PC-3 (cell line): Measurements from ENCODE around the gene SLC16A7. TPM values are rescaled to one million over a fixed set of nuclear protein-coding genes. Genes with fewer than 3 reads are reported as not detected.

Source experiments
- ATAC-seq: fragments of 200-7000 bp; cut with Tn5 transposase; 2 replicates; pipeline ENCODE4 v1.9.1; 2020; ENCODE audit warnings: mild to moderate bottlenecking, moderate library complexity
- BruUV-seq: library from RNA; stranded (reverse); fragments of 400-500 nt; replicated peaks from 2 replicates; lab custom pipeline; 2021; lab: Mats Ljungman, UMichigan
- CTCF ChIA-PET: fragments of 300-600 bp; sonication (Branson Sonifier 250); formaldehyde crosslinking; loops from one replicate; lab custom pipeline; 2022; ENCODE audit warnings: antibody characterized with exemption; lab: Charles Lee
- POLR2A ChIA-PET: fragments of 300-600 bp; sonication (Branson Sonifier 250); formaldehyde crosslinking; loops from one replicate; lab custom pipeline; 2022; ENCODE audit warnings: antibody characterized with exemption; ENCODE audit not compliant: unreplicated experiment; lab: Charles Lee
- DNase-seq: peaks from one replicate; pipeline ENCODE4 v3.0.0-alpha.2; 2015
- H2AFZ ChIP-seq: fragments of 300-600 bp; sonication (generic); 2 replicates; pipeline ENCODE4 v1.6.0; 2016; ENCODE audit warnings: antibody characterized with exemption, low read length
- H3F3A ChIP-seq: fragments of 300-600 bp; sonication (generic); one replicate; pipeline ENCODE4 v1.6.0; 2017; ENCODE audit warnings: antibody characterized with exemption, low read length, control low read depth, mild to moderate bottlenecking; ENCODE audit not compliant: unreplicated experiment
- H3K27ac ChIP-seq: fragments of 300-600 bp; sonication (generic); 2 replicates; pipeline ENCODE4 v1.5.1; 2016; ENCODE audit warnings: mild to moderate bottlenecking, low read length
- H3K27me3 ChIP-seq: fragments of 300-600 bp; sonication (generic); 2 replicates; pipeline ENCODE4 v1.6.1; 2016; ENCODE audit warnings: low read length, mixed read lengths
- H3K36me3 ChIP-seq: fragments of 300-600 bp; sonication (generic); 2 replicates; pipeline ENCODE4 v1.6.1; 2016; ENCODE audit warnings: low read depth, mixed run types, low read length, mixed read lengths
- H3K4me1 ChIP-seq: fragments of 300-600 bp; sonication (generic); 2 replicates; pipeline ENCODE4 v1.5.1; 2016; ENCODE audit warnings: low read length; ENCODE audit not compliant: insufficient read depth
- H3K4me2 ChIP-seq: fragments of 300-600 bp; sonication (generic); 2 replicates; pipeline ENCODE4 v1.6.0; 2016; ENCODE audit warnings: low read length
- H3K4me3 ChIP-seq: fragments of 300-600 bp; sonication (generic); 2 replicates; pipeline ENCODE4 v1.5.1; 2016; ENCODE audit warnings: mild to moderate bottlenecking, low read length, mixed read lengths
- H3K79me2 ChIP-seq: fragments of 300-600 bp; sonication (generic); 2 replicates; pipeline ENCODE4 v1.6.1; 2017; ENCODE audit warnings: low read length, mixed read lengths
- H3K9ac ChIP-seq: fragments of 300-600 bp; sonication (generic); 2 replicates; pipeline ENCODE4 v1.6.0; 2016; ENCODE audit warnings: mild to moderate bottlenecking, low read length
- H3K9me2 ChIP-seq: fragments of 300-600 bp; sonication (generic); replicated peaks from 2 replicates; pipeline ENCODE4 v1.6.1; 2016; ENCODE audit warnings: mixed run types, low read length, mixed read lengths
- H3K9me3 ChIP-seq: fragments of 300-600 bp; sonication (generic); 2 replicates; pipeline ENCODE4 v1.6.1; 2016; ENCODE audit warnings: low read length, mixed read lengths
- H4K20me1 ChIP-seq: fragments of 300-600 bp; sonication (generic); 2 replicates; pipeline ENCODE4 v1.6.1; 2016; ENCODE audit warnings: low read length, mixed read lengths
- EZH2 ChIP-seq: fragments of 300-600 bp; sonication (generic); IDR thresholded peaks from one replicate; pipeline ENCODE4 v1.6.1; 2017; ENCODE audit warnings: antibody characterized with exemption, mild to moderate bottlenecking, low read length; ENCODE audit not compliant: unreplicated experiment
- intact Hi-C: fragments of 100-400 bp; cut with micrococcal nuclease; formaldehyde crosslinking; loops from 2 replicates; pipeline ENCODE4 v1.9.0; 2023
- total RNA-seq: library from RNA; depleted of rRNA; stranded (reverse); fragments of >200 nt; gene quantifications from 2 replicates; pipeline ENCODE4 v1.2.3, GENCODE V29; 2014
- TF ChIP-seq, protein P1 (sequence below): fragments of 300-600 bp; sonication (generic); conservative IDR thresholded peaks from 2 replicates; pipeline ENCODE4 v1.5.1; 2017; ENCODE audit warnings: antibody characterized with exemption, low read depth, mild to moderate bottlenecking, low read length

The SLC16A7 gene
- total RNA-seq, 1 experiment from 2014 or later, result 11.4 TPM

DNA sequence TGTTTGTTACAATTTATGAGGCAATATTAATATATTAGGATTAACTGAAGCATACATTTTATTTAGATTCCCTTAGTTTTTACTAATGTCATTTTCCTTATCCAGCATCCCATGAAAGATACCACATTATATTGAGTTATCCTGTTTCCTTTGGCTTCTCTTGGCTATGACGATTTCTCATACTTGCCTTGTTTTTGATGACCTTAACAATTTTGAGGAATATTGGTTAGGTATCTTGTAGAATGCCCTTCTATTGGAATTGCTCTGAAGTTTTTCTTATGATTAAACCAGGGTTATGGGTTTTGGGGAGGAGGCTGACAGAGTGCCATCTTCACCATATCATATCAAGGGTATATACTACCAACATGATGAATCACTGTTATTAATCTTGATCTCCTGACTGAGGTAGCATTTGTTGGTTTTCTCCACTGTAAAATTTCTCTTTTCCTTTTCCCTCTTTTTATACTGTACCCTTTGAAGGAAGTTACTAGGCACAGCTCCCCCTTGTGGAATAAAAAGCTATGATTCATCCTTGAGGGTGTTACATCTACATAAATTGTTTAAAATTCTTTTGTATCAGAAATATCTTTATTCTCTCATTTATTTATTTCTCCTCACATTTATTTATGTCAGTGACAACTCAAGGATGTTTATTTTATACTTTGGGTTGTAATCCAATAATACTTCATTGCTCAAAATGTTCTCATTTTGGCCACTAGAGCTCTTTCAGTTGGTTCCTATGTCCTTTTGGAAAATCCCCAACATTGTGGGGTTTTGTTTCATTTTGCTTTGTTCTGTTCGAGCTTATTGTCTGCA lies 239.0 kb downstream of the SLC16A7 start:
- no TSS peak for BruUV-seq
- ATAC-seq, result peak; percentile 37; the same call in 1 of the 2 replicates
- H3K36me3 ChIP-seq, result no peaks in the 10 kb centered on the region
- H3K79me2 ChIP-seq, result no peaks in the 10 kb centered on the region
- no peak overlapping the region for H3K4me2 ChIP-seq
- ChIA-PET POLR2A (no interaction called here), CTCF (no interaction called here)
- TF ChIP-seq, protein P1, sequence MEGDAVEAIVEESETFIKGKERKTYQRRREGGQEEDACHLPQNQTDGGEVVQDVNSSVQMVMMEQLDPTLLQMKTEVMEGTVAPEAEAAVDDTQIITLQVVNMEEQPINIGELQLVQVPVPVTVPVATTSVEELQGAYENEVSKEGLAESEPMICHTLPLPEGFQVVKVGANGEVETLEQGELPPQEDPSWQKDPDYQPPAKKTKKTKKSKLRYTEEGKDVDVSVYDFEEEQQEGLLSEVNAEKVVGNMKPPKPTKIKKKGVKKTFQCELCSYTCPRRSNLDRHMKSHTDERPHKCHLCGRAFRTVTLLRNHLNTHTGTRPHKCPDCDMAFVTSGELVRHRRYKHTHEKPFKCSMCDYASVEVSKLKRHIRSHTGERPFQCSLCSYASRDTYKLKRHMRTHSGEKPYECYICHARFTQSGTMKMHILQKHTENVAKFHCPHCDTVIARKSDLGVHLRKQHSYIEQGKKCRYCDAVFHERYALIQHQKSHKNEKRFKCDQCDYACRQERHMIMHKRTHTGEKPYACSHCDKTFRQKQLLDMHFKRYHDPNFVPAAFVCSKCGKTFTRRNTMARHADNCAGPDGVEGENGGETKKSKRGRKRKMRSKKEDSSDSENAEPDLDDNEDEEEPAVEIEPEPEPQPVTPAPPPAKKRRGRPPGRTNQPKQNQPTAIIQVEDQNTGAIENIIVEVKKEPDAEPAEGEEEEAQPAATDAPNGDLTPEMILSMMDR, result peak; percentile 82
- TF ChIP-seq EZH2, result no peak
- H3K27ac ChIP-seq, result no peak overlapping the region
- DNase-seq, result peak; percentile 64
- no peaks in the 10 kb centered on the region for H4K20me1 ChIP-seq
- H3K9ac ChIP-seq, result no peak overlapping the region
- no peak overlapping the region for H2AFZ ChIP-seq
- H3F3A ChIP-seq, result no peaks in the 10 kb centered on the region
- H3K4me1 ChIP-seq, result peaks cover 3% of the 10 kb centered on the region; the same call in 1 of the 2 replicates
- no peaks in the 10 kb centered on the region for H3K9me2 ChIP-seq
- intact Hi-C loops, result no loop called here
- no peak overlapping the region for H3K4me3 ChIP-seq
- no peaks in the 10 kb centered on the region for H3K27me3 ChIP-seq
- no peaks in the 10 kb centered on the region for H3K9me3 ChIP-seq
